Subcutaneous adipose tissue (tissue), 4 donors: ENCODE data around the gene CDC42BPA. TPM values are rescaled to one million over a fixed set of nuclear protein-coding genes. Genes with fewer than 3 reads are reported as not detected.

ENCODE experiments used
- CTCF ChIP-seq: fragments of 450-650 bp; IDR thresholded peaks from one replicate; pipeline ENCODE4 v1.5.1; 2016; ENCODE audit warnings: low read depth, mild to moderate bottlenecking, control low read depth, antibody characterized with exemption, moderate library complexity
- total RNA-seq, 4 donors: library from RNA; depleted of rRNA; stranded (reverse); fragments of >200 nt; gene quantifications; one replicate each; pipeline ENCODE4 v1.1.0, GENCODE V29; 2016

The CDC42BPA gene
- total RNA-seq, 4 donors from 2014 or later: 43.2 to 68.2 (median 55.3) TPM

DNA sequence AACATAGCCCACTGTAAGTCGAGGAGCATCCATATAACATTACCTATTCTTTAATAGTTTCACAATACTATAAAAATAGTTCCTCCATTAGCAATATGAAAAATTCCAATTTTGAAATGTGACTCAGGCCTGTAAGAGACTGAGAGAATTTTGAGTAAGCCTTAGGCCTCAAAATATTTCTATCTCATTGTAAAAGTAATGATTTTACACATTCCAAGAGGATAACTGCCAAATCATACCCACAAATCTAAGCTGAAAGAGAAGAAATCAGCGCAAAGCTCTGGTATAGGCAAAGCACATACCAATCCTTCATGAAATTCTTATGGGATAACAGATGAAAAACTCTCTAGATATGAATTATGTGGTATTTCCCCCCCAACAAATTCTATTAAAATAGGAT, 144.1 kb downstream of the CDC42BPA start:
- TF ChIP-seq CTCF: no peak

DNA sequence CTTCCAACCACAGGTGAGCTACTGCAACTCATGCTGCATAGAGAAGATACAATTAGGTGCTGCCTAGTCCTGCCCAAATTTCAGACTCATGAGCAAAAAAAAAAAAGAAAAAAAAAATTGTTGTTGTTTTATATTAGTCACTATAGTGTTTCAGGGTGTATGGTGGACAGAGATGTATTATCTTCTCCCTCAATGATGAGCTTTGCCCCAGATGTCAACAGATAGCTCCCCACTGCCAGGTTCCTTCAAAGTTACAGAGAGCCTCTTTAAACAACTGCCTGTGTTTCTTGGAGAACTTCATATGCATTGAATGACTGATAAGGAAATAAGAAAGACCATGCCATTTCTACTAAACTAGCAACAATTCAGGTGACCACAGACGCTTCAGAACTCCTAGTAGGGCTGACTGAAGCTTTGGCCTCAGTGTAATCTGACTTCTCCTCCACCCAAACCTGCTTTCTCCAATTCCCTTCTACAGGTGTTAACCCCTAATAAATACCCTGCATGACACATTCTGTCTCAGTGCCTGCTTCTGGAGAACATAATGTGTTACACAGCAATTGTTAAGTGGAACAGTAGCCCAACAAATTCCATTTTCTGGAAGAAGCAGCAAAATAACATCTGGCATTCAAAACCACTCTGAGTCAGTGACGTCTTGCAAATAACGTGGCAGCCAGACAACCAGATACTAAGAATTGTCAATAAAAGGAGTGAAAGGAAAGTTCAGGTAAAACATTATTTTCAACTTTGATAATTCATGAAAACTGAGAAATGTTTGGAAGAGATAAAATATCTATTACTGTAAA, 147.7 kb downstream of the CDC42BPA start:
- no peak for TF ChIP-seq CTCF

DNA sequence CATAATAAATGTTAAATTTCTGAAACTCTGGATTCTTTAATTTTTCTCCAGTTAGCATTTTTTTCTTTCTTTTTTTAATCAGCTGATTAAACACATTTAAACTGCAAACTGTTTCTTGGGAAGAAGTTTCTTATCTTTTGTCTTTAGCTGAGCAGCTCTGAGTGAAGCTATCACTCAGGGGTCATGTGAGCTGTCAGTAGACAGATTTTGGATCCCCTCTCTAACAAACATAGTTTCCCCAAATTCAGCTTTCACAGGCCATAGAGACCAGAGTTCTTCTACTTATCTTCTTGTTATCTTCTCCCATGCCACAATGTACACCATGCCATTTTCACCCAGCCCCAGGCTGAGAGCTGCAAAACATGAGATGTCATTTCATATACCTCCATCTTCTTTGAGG, 148.9 kb downstream of the CDC42BPA start:
- TF ChIP-seq CTCF: no peak

DNA sequence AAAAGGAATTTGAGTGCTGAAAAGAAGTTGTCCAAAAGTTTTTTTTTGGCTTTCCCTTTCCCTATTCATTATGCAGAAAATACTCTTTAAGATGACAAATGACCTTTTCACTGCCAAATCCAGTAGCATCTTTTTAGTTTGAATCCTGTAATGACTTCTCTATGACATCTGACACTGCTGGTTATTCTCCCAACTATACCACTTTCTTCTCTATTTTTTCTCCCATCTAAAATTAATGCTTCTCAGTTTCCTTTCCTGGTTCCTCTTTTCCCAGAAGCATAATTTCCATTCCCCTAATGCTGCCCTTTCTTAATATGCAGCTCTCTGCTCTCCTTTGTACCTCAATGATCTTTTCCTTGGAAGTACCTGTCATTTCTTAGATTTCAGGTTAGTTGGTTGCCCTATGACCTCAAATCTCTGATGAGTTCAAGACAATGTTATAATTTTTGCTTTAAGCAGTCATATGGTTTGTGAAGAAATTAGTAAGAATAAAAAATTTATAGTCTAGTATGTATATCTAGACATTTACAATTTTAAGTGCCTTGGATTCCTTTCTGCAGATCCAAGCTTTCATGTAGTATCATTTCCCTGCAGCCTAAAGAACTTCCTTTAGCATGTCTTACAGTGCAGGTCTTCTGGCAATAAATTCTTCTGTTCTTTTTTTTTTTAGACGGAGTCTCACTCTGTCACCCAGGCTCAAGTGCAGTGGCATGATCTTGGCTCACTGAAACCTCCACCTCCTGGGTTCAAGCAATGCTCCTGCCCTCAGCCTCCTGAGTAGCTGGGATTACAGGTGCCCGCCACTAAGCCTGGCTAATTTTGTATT, 150.8 kb downstream of the CDC42BPA start:
- TF ChIP-seq CTCF: no peak

DNA sequence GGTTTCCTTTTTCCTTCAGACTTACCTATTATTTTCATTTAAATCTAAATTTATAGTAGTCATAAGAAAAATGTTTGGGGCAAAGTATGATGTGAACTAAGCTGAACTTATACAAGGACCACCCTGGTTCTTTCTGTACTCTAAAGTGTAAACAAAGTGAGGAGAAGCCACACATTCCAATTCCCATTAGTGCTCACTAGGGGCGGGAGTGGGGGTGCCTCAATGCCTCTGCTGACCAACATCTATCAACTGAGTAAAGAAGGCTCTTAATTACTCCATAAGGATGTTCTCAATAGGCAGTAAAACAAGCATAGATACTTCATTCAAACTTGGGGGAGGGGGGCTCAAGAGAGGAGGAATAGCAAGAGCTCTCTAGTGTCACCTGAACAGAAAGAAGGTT, 151.7 kb downstream of the CDC42BPA start:
- no peak for TF ChIP-seq CTCF

GRCh38 chr1:227161470-227161869, 156.8 kb downstream of the CDC42BPA start:
- TF ChIP-seq CTCF: no peak

DNA sequence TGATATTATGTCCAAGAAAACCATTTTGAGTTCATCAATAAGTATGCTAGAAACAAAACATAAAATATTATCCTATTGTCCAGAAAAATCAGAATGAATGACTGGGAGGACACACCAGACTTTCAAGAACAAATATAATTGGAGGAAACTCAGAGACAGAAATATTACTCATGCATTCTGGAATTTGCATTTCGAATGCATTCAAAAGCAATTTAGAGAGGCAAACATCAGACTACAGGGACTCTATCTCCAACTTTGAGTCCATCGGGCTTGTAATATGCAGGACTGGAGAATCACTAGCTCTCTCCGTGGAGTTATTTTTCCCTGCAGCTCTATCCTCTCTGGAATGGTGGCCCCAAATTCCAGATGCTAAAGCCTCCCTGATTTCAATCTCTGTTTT, 161.8 kb downstream of the CDC42BPA start:
- no peak for TF ChIP-seq CTCF
